ENCODE measurements around the gene WBP11.

Gene WBP11

DNA sequence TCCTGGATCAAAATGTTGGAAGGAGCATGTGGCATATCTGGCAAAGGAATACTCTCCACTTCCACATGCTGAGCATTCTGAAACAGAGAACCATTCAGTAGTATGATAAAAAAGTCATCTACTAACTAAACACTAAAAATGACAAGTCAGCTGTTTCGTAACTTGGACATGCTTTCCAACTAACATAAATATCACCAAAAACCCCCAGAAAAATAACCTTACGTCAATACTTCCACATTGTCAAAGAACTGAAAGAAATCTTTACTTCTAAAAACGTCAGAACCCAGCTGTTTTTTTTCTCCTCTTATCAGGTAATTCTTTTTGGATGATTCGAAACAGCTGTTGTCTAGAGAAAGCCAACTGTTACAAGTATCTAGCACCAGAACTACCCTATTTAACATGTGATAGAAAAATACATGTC lies 8.2 kb downstream of the WBP11 start:
- H3K27me3 Mint-ChIP-seq (ENCODE audit: low read depth) = no peaks in the 10 kb centered on the region
- TF ChIP-seq, protein P1, sequence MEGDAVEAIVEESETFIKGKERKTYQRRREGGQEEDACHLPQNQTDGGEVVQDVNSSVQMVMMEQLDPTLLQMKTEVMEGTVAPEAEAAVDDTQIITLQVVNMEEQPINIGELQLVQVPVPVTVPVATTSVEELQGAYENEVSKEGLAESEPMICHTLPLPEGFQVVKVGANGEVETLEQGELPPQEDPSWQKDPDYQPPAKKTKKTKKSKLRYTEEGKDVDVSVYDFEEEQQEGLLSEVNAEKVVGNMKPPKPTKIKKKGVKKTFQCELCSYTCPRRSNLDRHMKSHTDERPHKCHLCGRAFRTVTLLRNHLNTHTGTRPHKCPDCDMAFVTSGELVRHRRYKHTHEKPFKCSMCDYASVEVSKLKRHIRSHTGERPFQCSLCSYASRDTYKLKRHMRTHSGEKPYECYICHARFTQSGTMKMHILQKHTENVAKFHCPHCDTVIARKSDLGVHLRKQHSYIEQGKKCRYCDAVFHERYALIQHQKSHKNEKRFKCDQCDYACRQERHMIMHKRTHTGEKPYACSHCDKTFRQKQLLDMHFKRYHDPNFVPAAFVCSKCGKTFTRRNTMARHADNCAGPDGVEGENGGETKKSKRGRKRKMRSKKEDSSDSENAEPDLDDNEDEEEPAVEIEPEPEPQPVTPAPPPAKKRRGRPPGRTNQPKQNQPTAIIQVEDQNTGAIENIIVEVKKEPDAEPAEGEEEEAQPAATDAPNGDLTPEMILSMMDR (IDR thresholded peaks at IDR 0.05; ENCODE audit: unreplicated experiment in 3 of 3) = no peak
- peak overlapping the region; percentile 40 to 51 (median 43) for H3K27ac Mint-ChIP-seq
- H3K9me3 Mint-ChIP-seq = no peaks in the 10 kb centered on the region
- no peak overlapping the region for H3K4me3 Mint-ChIP-seq
- H3K36me3 Mint-ChIP-seq (ENCODE audit: low read depth) = peaks cover 78% of the 10 kb centered on the region
- H3K4me1 Mint-ChIP-seq = no peaks in the 10 kb centered on the region

DNA sequence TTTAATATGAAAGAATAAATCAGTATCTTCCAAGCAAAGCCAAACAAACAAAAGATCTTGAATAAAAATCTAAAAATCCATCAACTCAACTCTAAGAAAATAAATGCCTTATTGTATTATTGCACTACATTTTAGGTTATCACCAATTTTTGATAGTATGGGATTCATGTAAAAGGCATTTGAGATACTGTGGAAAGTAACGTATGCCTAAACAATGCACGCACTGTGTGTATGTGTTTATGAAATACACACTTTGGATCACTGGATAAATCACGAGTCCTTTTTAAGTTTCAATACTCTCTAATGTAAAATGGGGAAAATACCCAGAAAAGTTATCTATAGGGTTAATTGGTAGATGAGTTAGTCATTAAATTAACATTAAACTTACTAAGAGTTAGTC lies 17.7 kb downstream of the WBP11 start:
- Mint-ChIP-seq H3K4me3 (no peak overlapping the region), H3K9me3 (no peaks in the 10 kb centered on the region), H3K27me3 (ENCODE audit: low read depth) (no peaks in the 10 kb centered on the region), H3K4me1 (no peaks in the 10 kb centered on the region), H3K27ac (no peak overlapping the region), H3K36me3 (ENCODE audit: low read depth) (peaks cover 56% of the 10 kb centered on the region)
- TF ChIP-seq, protein P1 (IDR thresholded peaks at IDR 0.05; ENCODE audit: unreplicated experiment in 3 of 3) = no peak

DNA sequence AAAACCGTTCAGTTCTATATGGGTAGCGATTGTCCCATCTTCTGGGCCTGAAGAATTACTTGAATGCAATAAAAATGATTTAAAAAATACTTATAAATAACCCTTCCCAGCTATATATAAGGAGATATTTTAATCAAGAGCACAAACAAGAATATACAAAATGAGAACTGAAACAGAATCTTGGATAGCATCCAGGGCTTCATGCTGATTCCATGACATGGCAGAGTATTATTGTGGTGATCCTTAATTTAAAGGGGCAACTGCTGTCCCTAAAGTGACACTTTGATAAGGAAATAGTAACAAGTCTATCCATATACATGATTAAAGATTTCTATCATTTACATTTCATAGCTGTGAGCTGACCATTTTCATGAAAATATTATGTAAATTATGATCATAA lies 18.8 kb downstream of the WBP11 start:
- H3K27ac Mint-ChIP-seq = no peak overlapping the region
- TF ChIP-seq, protein P1 (IDR thresholded peaks at IDR 0.05; ENCODE audit: unreplicated experiment in 3 of 3) = no peak
- no peak overlapping the region for H3K4me3 Mint-ChIP-seq
- peaks cover 45% of the 10 kb centered on the region for H3K36me3 Mint-ChIP-seq (ENCODE audit: low read depth)
- no peaks in the 10 kb centered on the region for H3K27me3 Mint-ChIP-seq (ENCODE audit: low read depth)
- H3K4me1 Mint-ChIP-seq = no peaks in the 10 kb centered on the region
- H3K9me3 Mint-ChIP-seq = no peaks in the 10 kb centered on the region

DNA sequence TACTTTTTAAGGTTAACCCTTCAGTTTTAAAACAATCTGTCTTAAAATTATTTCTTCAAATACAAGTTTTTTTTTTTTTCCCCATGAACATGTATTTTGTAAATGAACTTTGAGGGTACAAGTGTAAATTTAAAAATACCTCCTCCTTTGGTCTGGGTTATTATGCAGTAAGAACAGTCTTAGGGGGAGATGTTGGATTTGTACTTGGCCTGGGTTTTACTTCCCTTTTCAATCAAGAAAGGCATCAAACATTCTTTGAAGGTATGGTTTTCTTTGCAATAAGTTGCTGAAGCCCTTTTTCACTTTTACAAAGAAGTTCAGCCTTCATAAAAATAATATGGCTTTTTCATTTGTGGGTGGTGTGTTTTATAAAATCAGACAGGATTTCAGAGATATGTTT lies 20.5 kb downstream of the WBP11 start:
- Mint-ChIP-seq H3K4me3 (no peak overlapping the region), H3K27me3 (ENCODE audit: low read depth) (no peaks in the 10 kb centered on the region), H3K9me3 (no peaks in the 10 kb centered on the region), H3K4me1 (no peaks in the 10 kb centered on the region), H3K36me3 (ENCODE audit: low read depth) (peaks cover 30% of the 10 kb centered on the region), H3K27ac (no peak overlapping the region)
- TF ChIP-seq, protein P1 (IDR thresholded peaks at IDR 0.05; ENCODE audit: unreplicated experiment in 3 of 3) = no peak

DNA sequence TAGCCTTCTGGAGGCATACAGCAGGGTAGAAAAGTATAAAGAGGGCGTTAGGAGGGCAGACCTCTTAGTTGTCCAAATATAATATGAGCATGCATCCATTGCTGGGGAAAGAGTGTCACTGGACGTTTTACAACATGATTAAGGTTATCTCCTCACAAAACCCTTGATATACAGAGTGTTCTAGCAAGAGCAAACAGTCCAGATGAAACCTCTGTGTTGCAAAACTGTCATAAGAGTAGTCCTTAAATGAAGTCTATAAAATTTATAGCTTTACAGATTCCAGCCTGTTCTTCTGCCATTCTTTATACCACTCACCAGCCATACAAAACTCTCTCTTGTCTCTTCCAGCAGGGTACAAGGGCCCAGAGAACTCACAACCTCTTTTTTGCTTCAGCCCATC lies 21.7 kb downstream of the WBP11 start:
- TF ChIP-seq, protein P1 (IDR thresholded peaks at IDR 0.05; ENCODE audit: unreplicated experiment in 3 of 3) = no peak
- H3K9me3 Mint-ChIP-seq = no peaks in the 10 kb centered on the region
- peaks cover 6% of the 10 kb centered on the region for H3K4me1 Mint-ChIP-seq
- H3K27me3 Mint-ChIP-seq (ENCODE audit: low read depth) = no peaks in the 10 kb centered on the region
- H3K36me3 Mint-ChIP-seq (ENCODE audit: low read depth) = peaks cover 18% of the 10 kb centered on the region
- H3K4me3 Mint-ChIP-seq = no peak overlapping the region
- no peak overlapping the region for H3K27ac Mint-ChIP-seq

DNA sequence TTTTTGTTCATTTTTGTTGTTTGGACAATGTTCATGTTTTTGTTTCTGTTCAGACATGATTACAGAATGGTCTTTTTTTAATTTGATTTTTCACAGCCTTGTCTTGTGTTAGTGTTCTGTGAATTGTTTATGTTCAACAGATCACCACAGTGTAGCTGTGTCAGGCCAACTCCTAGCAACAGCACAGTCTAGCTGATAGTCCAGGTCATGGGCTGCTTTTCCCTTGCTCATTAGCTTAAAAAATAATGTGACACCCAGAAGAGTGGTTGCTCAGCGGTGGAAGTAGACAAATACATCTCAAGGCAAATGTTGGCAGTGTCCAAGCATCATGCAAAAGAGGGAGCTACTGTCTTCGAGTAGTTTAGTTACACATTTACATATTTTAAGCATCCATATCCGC lies 22.4 kb downstream of the WBP11 start:
- Mint-ChIP-seq H3K9me3 (no peaks in the 10 kb centered on the region), H3K4me3 (no peak overlapping the region), H3K36me3 (ENCODE audit: low read depth) (peaks cover 17% of the 10 kb centered on the region), H3K27me3 (ENCODE audit: low read depth) (no peaks in the 10 kb centered on the region), H3K27ac (no peak overlapping the region), H3K4me1 (peaks cover 13% of the 10 kb centered on the region)
- TF ChIP-seq, protein P1 (IDR thresholded peaks at IDR 0.05; ENCODE audit: unreplicated experiment in 3 of 3) = no peak
